ENCODE data around the gene PTPRM. TPM values are rescaled to one million over a fixed set of nuclear protein-coding genes. Genes with fewer than 3 reads are reported as not detected.

PTPRM gene
- polyA plus RNA-seq, 1 experiment = 81.1 TPM

DNA sequence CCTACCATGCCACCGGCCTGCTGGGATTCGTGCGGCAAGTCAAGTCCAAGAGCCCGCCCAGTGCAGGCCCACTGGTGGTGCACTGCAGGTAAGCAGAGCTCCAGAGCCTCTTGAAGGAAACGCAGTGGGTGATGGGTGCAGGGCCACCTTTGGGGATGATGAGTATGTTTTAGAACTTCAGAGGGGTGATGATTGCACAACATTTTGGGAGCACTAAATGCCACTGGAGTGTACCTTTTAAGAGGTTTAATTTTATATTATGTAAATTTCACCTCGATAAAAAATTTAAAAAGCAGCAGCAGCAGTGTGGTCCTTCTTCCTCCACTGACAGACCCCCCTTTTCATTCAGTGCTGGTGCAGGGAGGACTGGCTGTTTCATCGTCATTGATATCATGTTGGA, 809.0 kb downstream of the PTPRM start:
- H3K4me3 ChIP-seq (ENCODE audit: low read depth, low read length) = no peak overlapping the region
- CTCF ChIA-PET = no interaction called here
- no peaks in the 10 kb centered on the region for H3K27me3 ChIP-seq (ENCODE audit: control insufficient read depth, insufficient read depth, low read length)
- TF ChIP-seq, protein P1, sequence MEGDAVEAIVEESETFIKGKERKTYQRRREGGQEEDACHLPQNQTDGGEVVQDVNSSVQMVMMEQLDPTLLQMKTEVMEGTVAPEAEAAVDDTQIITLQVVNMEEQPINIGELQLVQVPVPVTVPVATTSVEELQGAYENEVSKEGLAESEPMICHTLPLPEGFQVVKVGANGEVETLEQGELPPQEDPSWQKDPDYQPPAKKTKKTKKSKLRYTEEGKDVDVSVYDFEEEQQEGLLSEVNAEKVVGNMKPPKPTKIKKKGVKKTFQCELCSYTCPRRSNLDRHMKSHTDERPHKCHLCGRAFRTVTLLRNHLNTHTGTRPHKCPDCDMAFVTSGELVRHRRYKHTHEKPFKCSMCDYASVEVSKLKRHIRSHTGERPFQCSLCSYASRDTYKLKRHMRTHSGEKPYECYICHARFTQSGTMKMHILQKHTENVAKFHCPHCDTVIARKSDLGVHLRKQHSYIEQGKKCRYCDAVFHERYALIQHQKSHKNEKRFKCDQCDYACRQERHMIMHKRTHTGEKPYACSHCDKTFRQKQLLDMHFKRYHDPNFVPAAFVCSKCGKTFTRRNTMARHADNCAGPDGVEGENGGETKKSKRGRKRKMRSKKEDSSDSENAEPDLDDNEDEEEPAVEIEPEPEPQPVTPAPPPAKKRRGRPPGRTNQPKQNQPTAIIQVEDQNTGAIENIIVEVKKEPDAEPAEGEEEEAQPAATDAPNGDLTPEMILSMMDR (IDR thresholded peaks at IDR 0.05; ENCODE audit: low read depth, low read length) = no peak
- POLR2A ChIA-PET = no interaction called here
- no peak overlapping the region for H3K27ac ChIP-seq (ENCODE audit: low read depth, low read length)
- DNase-seq (ENCODE audit: low read depth, low spot score) = no peak
- no peaks in the 10 kb centered on the region; the same call in 1 of the 2 replicates for H3K9me3 ChIP-seq (ENCODE audit: control insufficient read depth, insufficient read depth, low read length)

DNA sequence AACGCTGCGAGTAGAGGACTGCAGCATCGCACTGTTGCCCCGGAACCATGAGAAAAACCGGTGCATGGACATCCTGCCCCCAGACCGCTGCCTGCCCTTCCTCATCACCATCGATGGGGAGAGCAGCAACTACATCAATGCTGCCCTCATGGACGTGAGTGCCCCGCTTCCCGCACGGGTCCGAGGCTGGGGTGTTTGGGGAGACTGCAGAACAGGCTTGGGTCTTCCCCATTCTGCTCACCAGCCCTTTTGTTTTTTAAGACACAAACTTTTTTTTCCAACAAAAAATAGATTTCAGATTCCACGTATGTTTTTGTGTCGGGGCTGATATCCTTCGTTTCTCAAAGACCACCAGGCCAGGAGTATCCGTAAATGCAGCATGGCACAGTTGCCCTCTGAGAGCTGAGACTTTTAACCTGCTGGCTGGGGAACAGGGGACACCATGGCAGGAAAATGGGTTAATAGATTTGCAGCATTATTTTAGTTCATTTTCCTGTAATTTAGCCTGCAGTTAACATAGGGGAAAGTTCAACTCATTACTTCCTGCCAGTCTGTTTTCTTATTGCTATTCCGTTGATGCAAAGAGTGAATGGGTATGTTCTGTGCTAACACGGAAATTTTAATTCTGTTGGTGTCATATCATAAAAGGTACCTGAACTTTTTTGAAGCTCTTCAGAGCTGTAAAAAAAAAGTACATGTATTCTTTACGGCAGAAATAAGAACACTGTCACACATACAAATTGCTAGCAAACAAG, 812.2 kb downstream of the PTPRM start:
- no peak for DNase-seq (ENCODE audit: low read depth, low spot score)
- Histone ChIP-seq H3K9me3 (ENCODE audit: control insufficient read depth, insufficient read depth, low read length) (no peaks in the 10 kb centered on the region; the same call in 1 of the 2 replicates), H3K27me3 (ENCODE audit: control insufficient read depth, insufficient read depth, low read length) (no peaks in the 10 kb centered on the region), H3K4me3 (ENCODE audit: low read depth, low read length) (no peak overlapping the region), H3K27ac (ENCODE audit: low read depth, low read length) (no peak overlapping the region)
- CTCF ChIA-PET = interaction anchor here (0.5 kb wide), 1 partner anchor 813 kb away, joined by 4 read pairs; no protein-coding TSS in a partner anchor
- TF ChIP-seq, protein P1 (IDR thresholded peaks at IDR 0.05; ENCODE audit: low read depth, low read length) = no peak
- POLR2A ChIA-PET = no interaction called here

DNA sequence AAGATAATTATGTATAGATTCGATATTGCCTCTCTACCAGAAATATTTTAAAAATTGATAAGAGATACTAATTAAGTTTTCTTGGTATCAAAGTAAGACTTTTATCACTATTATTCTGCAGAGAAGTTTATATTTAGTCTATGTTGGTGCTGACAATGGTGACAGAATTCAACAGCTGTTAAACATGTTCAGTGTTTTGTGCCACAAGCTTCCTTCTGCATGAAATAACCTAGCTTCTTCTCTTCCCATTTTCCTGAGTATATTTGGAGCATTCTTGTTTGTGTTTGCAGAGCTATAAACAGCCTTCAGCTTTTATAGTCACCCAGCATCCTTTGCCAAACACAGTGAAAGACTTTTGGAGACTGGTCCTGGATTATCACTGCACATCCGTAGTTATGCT, 812.9 kb downstream of the PTPRM start:
- no peak overlapping the region for H3K4me3 ChIP-seq (ENCODE audit: low read depth, low read length)
- CTCF ChIA-PET = no interaction called here
- POLR2A ChIA-PET = no interaction called here
- H3K27ac ChIP-seq (ENCODE audit: low read depth, low read length) = no peak overlapping the region
- TF ChIP-seq, protein P1 (IDR thresholded peaks at IDR 0.05; ENCODE audit: low read depth, low read length) = no peak
- H3K27me3 ChIP-seq (ENCODE audit: control insufficient read depth, insufficient read depth, low read length) = no peaks in the 10 kb centered on the region
- H3K9me3 ChIP-seq (ENCODE audit: control insufficient read depth, insufficient read depth, low read length) = no peaks in the 10 kb centered on the region; the same call in 1 of the 2 replicates
- no peak for DNase-seq (ENCODE audit: low read depth, low spot score)

DNA sequence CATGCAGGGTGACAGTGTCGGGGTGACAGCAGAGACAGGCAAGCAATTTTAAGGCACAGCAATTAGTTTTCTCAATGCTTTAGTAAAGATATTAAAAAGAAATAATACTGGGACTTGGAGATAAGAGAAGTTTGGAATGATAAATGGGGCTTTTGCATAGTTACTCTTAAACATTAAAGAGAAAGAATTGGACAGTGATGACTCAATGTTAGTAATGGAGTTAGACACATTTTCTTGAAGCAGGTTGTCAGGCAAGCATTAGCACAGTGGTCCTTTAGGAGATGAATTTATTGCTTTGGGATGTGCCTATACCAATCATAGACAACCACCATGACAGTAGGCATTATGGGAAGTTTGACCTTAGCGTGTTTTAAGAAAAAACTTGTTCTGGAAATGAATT, 813.8 kb downstream of the PTPRM start:
- TF ChIP-seq, protein P1 (IDR thresholded peaks at IDR 0.05; ENCODE audit: low read depth, low read length) = no peak
- Histone ChIP-seq H3K27ac (ENCODE audit: low read depth, low read length) (no peak overlapping the region), H3K4me3 (ENCODE audit: low read depth, low read length) (no peak overlapping the region), H3K27me3 (ENCODE audit: control insufficient read depth, insufficient read depth, low read length) (no peaks in the 10 kb centered on the region), H3K9me3 (ENCODE audit: control insufficient read depth, insufficient read depth, low read length) (no peaks in the 10 kb centered on the region; the same call in 1 of the 2 replicates)
- DNase-seq (ENCODE audit: low read depth, low spot score) = no peak
- ChIA-PET CTCF (interaction anchor here (0.7 kb wide), 1 partner anchor 9 kb away, joined by 3 read pairs; no protein-coding TSS in a partner anchor), POLR2A (no interaction called here)

DNA sequence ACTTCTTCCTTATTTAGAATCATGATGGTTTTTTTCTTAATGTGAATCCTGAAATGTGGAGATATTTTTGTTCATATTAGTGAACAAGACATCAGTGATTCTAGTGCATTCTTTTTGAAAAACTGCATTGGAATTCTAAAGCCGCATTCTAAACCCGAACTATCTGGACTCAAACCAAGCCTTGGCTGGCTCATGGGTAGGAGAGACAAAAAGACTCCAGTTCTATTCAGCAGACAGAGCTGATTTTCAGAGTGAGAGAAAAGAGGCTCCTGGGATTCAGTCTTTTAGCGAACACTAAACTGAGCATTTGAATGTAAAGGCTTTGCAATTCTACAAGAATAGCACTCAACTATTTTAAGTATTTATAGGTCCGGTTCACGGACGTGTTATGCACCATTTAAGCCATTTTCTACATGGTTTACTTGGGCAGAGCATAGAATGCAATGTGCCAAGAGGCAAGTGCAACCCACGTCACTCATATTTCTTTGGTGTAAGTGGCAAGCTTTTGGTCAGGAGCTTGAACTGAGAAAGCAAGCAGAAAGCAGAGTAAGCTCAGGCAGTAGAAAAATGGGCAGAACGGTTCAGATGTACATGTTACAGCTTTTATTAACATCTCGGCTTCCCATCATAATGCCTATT, 814.8 kb downstream of the PTPRM start:
- H3K27ac ChIP-seq (ENCODE audit: low read depth, low read length) = no peak overlapping the region
- no peak for DNase-seq (ENCODE audit: low read depth, low spot score)
- ChIA-PET CTCF (interaction anchor here (0.8 to 1.4 kb wide), 3 partner anchors 7 to 592 kb away, joined by 3 to 5 read pairs (median 3); no protein-coding TSS in a partner anchor), POLR2A (no interaction called here)
- H3K27me3 ChIP-seq (ENCODE audit: control insufficient read depth, insufficient read depth, low read length) = no peaks in the 10 kb centered on the region
- TF ChIP-seq, protein P1 (IDR thresholded peaks at IDR 0.05; ENCODE audit: low read depth, low read length) = no peak
- no peak overlapping the region for H3K4me3 ChIP-seq (ENCODE audit: low read depth, low read length)
- no peaks in the 10 kb centered on the region for H3K9me3 ChIP-seq (ENCODE audit: control insufficient read depth, insufficient read depth, low read length)
